ENCODE measurements around the gene HCAR1.
"Not testable (repeated sequence)": the region's sequence is repeated elsewhere in the genome, so short reads cannot be mapped to it uniquely, and the experiment has no call there.

The HCAR1 gene

DNA sequence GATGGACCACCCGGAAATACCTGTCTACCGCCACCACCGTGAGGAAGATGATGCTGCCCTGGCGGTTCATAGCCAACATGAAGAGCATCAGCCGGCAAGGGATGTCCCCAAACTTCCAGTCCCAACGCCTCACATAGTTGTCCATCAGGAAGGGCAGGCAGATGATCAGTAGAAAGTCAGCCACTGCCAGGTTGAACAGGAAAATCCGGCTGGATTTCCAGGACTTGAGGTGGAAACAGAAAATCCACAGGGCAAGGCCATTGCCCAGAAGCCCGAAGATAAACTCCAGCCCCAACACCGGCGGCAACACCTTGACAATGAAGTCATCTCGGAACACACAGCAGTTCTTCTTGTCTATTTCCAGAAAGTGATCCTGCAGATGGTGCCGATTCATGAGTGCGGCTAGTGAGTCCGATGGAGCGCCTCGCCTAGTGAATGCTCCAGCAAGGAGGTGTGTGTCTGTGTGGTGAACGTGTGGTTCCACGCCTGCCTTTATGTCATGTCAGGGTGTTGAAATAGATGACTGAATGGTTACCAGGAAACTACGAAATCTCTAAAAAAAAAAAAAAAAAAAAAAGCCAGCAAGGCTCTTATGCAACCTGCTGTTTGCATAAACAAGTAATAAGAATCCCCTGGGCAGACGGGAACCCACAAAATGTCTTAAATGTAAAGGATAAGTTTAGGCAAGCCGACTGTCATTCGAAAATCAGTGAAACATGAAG, 27.6 kb downstream of the HCAR1 start, which contains the start of gene HCAR2:
HCAR2 (minus strand) TSS at position 468 of the 722 bp plus-strand sequence; CDS start at position 394, 74 bp downstream.
- not testable (repeated sequence) for H3K9me3 Mint-ChIP-seq

GRCh38 chr12:122701481-122701880, 29.2 kb downstream of the HCAR1 start:
- not testable (repeated sequence) for H3K9me3 Mint-ChIP-seq; H3K27ac Mint-ChIP-seq; H3K4me3 Mint-ChIP-seq; H3K4me1 Mint-ChIP-seq (ENCODE audit: low read depth); H3K27me3 Mint-ChIP-seq (ENCODE audit: low read depth); H3K36me3 Mint-ChIP-seq (ENCODE audit: low read depth)

More for the DNA sequence above, 27.6 kb downstream of the HCAR1 start, which contains the start of gene HCAR2:
- H3K27ac Mint-ChIP-seq; H3K36me3 Mint-ChIP-seq (ENCODE audit: low read depth); H3K4me3 Mint-ChIP-seq; H3K27me3 Mint-ChIP-seq (ENCODE audit: low read depth); H3K4me1 Mint-ChIP-seq (ENCODE audit: low read depth): not testable (repeated sequence)

DNA sequence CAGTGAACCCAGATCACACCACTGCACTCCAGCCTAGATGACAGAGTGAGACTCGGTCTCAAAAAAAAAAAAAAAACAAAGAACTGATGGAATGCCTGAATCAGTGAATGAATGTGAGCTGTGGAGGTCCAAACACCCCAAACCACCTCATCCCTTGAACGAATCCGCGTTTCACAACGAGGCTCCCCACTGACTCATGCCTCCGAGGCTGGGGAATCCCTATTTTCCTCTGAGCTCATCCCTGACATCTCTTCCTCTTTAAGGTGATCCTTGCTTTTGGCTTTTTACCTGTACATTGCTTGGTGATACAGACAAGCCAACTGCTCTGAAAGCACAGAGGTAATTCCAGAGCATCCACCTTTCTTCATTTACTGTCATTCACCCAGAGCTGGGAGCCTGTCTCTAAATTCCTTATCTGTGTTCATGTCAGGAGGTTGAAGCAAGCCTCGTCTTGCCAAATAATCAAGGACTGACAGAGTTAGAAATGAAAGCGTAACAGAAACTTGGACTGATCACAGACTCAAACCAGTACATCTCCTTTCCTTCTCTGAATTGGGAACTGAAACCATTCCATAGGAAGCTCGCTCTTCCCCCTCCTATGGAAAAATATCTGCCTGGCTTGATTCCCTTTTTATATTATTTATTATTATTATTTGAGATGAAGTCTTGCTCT, 30.5 kb downstream of the HCAR1 start:
- not testable (repeated sequence) for H3K27me3 Mint-ChIP-seq (ENCODE audit: low read depth); H3K9me3 Mint-ChIP-seq; H3K36me3 Mint-ChIP-seq (ENCODE audit: low read depth); H3K27ac Mint-ChIP-seq; H3K4me1 Mint-ChIP-seq (ENCODE audit: low read depth); H3K4me3 Mint-ChIP-seq

DNA sequence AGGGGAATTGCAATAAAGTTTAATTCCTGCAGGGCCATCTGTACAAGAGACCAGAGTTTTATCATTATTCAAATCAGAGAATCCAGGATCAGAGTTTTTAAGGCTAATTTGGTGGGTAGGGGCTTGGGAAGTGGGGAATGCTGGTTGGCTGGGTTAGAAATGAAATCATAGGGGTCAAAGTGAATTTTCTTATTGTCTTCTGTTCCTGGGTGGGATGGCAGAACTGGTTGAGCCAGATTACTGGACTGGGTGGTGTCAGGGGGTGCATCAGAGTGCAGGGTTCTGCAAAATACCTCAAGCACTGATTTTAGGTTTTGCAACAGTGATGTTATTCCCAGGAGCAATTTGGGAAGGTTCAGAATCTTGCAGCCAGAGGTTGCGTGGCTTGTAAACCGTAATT, 33.7 kb downstream of the HCAR1 start:
- not testable (repeated sequence) for H3K4me3 Mint-ChIP-seq; H3K27ac Mint-ChIP-seq; H3K9me3 Mint-ChIP-seq; H3K27me3 Mint-ChIP-seq (ENCODE audit: low read depth); H3K4me1 Mint-ChIP-seq (ENCODE audit: low read depth); H3K36me3 Mint-ChIP-seq (ENCODE audit: low read depth)

GRCh38 chr12:122691566-122691965, 39.1 kb downstream of the HCAR1 start:
- Mint-ChIP-seq H3K9me3 (no peaks in the 10 kb centered on the region), H3K4me1 (ENCODE audit: low read depth) (peaks cover 4% of the 10 kb centered on the region), H3K27me3 (ENCODE audit: low read depth) (no peaks in the 10 kb centered on the region), H3K27ac (no peak overlapping the region), H3K4me3 (no peak overlapping the region), H3K36me3 (ENCODE audit: low read depth) (no peaks in the 10 kb centered on the region)

GRCh38 chr12:122688291-122688690, 42.4 kb downstream of the HCAR1 start:
- H3K4me3 Mint-ChIP-seq = no peak overlapping the region
- peaks cover 4% of the 10 kb centered on the region for H3K4me1 Mint-ChIP-seq (ENCODE audit: low read depth)
- H3K27me3 Mint-ChIP-seq (ENCODE audit: low read depth) = no peaks in the 10 kb centered on the region
- H3K27ac Mint-ChIP-seq = no peak overlapping the region
- H3K36me3 Mint-ChIP-seq (ENCODE audit: low read depth) = no peaks in the 10 kb centered on the region
- no peaks in the 10 kb centered on the region for H3K9me3 Mint-ChIP-seq

GRCh38 chr12:122687086-122687485, 43.6 kb downstream of the HCAR1 start:
- Mint-ChIP-seq H3K36me3 (ENCODE audit: low read depth) (no peaks in the 10 kb centered on the region), H3K4me1 (ENCODE audit: low read depth) (peaks cover 4% of the 10 kb centered on the region), H3K9me3 (no peaks in the 10 kb centered on the region), H3K27me3 (ENCODE audit: low read depth) (no peaks in the 10 kb centered on the region), H3K27ac (no peak overlapping the region), H3K4me3 (no peak overlapping the region)

DNA sequence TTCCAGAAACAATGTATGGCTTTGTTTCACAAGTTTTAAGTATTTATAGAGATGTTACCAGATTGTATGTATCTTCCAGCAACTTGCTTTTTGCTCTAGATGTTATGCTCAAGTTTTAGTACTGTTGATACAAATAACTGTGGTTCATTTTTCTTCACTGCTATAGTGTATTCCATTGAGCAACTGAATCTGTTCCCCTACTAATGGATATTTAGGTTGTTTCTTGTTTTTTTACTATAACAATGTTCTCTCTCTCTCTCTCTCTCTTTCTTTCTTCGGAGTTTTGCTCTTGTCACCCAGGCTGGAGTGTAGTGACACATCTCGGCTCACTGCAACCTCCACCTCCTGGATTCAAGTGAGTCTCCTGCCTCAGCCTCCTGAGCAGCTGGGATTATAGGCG, 44.1 kb downstream of the HCAR1 start:
- H3K9me3 Mint-ChIP-seq = no peaks in the 10 kb centered on the region
- H3K4me1 Mint-ChIP-seq (ENCODE audit: low read depth) = peaks cover 2% of the 10 kb centered on the region
- H3K27me3 Mint-ChIP-seq (ENCODE audit: low read depth) = no peaks in the 10 kb centered on the region
- no peak overlapping the region for H3K27ac Mint-ChIP-seq
- H3K4me3 Mint-ChIP-seq = no peak overlapping the region
- H3K36me3 Mint-ChIP-seq (ENCODE audit: low read depth) = no peaks in the 10 kb centered on the region

- no peaks in the 10 kb centered on the region for H3K9me3 Mint-ChIP-seq
- H3K27me3 Mint-ChIP-seq (ENCODE audit: low read depth) = no peaks in the 10 kb centered on the region
- no peaks in the 10 kb centered on the region for H3K36me3 Mint-ChIP-seq (ENCODE audit: low read depth)
- no peak overlapping the region for H3K4me3 Mint-ChIP-seq
- no peaks in the 10 kb centered on the region for H3K4me1 Mint-ChIP-seq (ENCODE audit: low read depth)
- H3K27ac Mint-ChIP-seq = no peak overlapping the region
These were observed 46.3 kb downstream of the HCAR1 start for GRCh38 chr12:122684297-122684813.

DNA sequence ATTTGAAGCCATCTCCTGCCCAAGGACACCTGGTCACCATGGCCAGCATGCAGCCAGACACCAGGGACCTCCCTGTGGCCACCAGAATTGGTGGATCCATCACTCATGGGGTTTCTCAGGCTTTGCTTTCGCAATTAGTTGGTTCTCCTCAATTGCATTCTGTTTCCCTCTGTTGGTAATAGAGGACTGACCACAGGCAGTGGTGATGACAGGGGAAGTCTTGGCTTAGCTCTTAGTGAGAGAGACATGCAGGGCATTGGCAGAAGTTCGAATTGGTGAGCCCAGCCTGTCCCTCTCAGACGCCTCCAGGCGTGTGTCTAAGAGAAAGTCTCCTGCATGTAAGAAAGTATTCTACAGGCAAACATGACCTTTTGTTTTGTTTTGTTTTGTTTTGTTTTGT, 48.8 kb downstream of the HCAR1 start:
- H3K36me3 Mint-ChIP-seq (ENCODE audit: low read depth) = no peaks in the 10 kb centered on the region
- H3K27ac Mint-ChIP-seq = no peak overlapping the region
- H3K9me3 Mint-ChIP-seq = no peaks in the 10 kb centered on the region
- H3K4me1 Mint-ChIP-seq (ENCODE audit: low read depth) = no peaks in the 10 kb centered on the region
- H3K27me3 Mint-ChIP-seq (ENCODE audit: low read depth) = no peaks in the 10 kb centered on the region
- H3K4me3 Mint-ChIP-seq = no peak overlapping the region

DNA sequence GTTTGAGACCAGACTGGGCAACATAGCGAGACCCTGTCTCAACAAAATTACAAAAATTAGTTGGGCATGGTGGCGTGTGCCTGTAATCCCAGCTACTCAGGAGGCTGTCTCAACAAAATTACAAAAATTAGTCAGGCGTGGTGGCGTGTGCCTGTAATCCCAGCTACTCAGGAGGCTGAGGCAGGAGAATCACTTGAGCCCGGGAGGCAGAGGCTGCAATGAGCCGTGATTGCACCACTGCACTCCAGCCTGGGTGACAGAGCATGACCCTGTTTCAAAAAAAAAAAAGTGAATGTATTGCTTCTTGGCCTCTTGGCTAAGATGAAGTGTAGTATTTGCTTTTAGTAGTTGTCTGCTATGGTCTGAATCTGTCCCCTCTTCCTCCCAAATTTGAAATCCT, 49.7 kb downstream of the HCAR1 start:
- not testable (repeated sequence) for H3K9me3 Mint-ChIP-seq

DNA sequence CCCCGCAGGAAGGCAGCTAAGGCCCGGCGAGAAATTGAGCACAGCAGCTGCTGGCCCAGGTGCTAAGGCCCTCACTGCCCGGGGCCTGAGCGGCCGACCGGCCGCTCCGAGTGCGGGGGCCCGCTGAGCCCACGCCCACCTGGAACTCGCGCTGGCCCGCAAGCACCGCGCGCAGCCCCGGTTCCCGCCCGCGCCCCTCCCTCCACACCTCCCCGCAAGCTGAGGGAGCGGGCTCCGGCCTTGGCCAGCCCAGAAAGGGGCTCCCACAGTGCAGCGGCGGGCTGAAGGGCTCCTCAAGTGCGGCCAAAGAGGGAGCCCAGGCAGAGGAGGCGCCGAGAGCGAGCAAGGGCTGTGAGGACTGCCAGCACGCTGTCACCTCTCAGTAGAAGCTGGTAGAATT, 53.9 kb downstream of the HCAR1 start:
- H3K27ac Mint-ChIP-seq; H3K4me1 Mint-ChIP-seq (ENCODE audit: low read depth); H3K27me3 Mint-ChIP-seq (ENCODE audit: low read depth); H3K4me3 Mint-ChIP-seq; H3K9me3 Mint-ChIP-seq; H3K36me3 Mint-ChIP-seq (ENCODE audit: low read depth): not testable (repeated sequence)

More for the DNA sequence above, 49.7 kb downstream of the HCAR1 start:
- not testable (repeated sequence) for H3K27me3 Mint-ChIP-seq (ENCODE audit: low read depth); H3K4me1 Mint-ChIP-seq (ENCODE audit: low read depth); H3K36me3 Mint-ChIP-seq (ENCODE audit: low read depth); H3K4me3 Mint-ChIP-seq; H3K27ac Mint-ChIP-seq
